ENCODE measurements around the gene AGAP1.

DNA sequence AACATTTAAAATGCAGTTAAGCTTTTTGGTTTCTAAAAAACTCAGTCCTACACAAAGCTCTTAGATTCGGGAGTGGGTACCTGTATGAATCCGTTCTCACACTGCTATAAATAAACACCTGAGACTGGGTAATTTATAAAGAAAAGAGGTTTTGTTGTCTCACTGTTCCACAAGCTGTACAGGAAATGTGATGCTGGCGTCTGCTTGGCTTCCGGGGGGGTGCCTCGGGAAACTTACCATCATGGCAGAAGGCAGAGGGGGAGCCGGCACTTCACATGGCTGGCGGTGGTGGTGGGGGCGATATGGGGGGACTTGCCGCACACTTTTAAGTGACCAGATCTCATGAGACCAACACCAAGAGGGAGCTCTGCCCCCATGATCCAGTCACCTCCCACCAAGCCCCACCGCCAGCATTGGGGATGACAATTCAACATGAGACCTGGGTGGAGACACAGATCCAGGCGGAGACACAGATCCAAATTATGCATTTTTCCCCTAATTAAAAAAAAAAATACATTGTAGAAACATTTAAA lies 451.8 kb downstream of the AGAP1 start:
- TF ChIP-seq POLR2A (IDR thresholded peaks at IDR 0.05), result no peak
- TF ChIP-seq, protein P1, sequence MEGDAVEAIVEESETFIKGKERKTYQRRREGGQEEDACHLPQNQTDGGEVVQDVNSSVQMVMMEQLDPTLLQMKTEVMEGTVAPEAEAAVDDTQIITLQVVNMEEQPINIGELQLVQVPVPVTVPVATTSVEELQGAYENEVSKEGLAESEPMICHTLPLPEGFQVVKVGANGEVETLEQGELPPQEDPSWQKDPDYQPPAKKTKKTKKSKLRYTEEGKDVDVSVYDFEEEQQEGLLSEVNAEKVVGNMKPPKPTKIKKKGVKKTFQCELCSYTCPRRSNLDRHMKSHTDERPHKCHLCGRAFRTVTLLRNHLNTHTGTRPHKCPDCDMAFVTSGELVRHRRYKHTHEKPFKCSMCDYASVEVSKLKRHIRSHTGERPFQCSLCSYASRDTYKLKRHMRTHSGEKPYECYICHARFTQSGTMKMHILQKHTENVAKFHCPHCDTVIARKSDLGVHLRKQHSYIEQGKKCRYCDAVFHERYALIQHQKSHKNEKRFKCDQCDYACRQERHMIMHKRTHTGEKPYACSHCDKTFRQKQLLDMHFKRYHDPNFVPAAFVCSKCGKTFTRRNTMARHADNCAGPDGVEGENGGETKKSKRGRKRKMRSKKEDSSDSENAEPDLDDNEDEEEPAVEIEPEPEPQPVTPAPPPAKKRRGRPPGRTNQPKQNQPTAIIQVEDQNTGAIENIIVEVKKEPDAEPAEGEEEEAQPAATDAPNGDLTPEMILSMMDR (IDR thresholded peaks at IDR 0.05), result no peak

All from sigmoid colon (tissue), 3 donors.